ENCODE results near the gene VEGFB.

GRCh38 chr11:64223001-64223651 lies 11.3 kb upstream of the VEGFB start:
- no peak for TF ChIP-seq REST (IDR thresholded peaks at IDR 0.05; ENCODE audit: insufficient read depth in 1 of 2, low read depth in 2 of 2, low read length in 2 of 2)
- no peak for TF ChIP-seq POLR2AphosphoS5 (IDR thresholded peaks at IDR 0.05; ENCODE audit: low read depth, low read length)
- no peak for TF ChIP-seq TAF1 (IDR thresholded peaks at IDR 0.05; ENCODE audit: borderline replicate concordance, insufficient read depth, low read length)

Data from PFSK-1 (cell line).